Measurements from ENCODE around the gene CDKN1C.

Gene CDKN1C

DNA sequence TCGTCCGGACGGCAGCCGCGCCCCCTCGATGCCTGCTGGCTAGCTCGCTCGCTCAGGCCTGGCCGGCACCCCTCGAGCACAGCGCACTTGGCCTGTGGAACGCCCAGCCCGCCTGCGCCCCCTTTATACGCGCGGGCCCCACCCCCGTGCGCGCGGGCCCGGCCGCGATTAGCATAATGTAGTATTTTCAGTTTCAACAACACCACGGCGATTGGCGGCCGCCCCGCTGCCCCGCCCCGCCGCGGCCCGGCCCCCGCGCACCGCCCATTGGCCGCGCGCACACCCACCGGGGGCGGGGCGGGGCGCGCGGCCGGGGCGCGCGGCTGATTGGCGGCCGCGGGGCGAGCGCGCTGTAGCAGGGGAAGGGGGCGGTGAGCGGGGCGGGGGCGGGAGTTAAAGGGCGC, at the start of gene CDKN1C:
Gene CDKN1C, minus strand, starts transcription at position 98 of the 404 bp plus-strand sequence. CDS start 319 bp downstream, outside the sequence.
- peak within 1 kb of the TSS; percentile 60 for H3K4me3 ChIP-seq (ENCODE audit: low read depth, low read length)
- no peak for DNase-seq (ENCODE audit: low read depth)
- TF ChIP-seq, protein P1, sequence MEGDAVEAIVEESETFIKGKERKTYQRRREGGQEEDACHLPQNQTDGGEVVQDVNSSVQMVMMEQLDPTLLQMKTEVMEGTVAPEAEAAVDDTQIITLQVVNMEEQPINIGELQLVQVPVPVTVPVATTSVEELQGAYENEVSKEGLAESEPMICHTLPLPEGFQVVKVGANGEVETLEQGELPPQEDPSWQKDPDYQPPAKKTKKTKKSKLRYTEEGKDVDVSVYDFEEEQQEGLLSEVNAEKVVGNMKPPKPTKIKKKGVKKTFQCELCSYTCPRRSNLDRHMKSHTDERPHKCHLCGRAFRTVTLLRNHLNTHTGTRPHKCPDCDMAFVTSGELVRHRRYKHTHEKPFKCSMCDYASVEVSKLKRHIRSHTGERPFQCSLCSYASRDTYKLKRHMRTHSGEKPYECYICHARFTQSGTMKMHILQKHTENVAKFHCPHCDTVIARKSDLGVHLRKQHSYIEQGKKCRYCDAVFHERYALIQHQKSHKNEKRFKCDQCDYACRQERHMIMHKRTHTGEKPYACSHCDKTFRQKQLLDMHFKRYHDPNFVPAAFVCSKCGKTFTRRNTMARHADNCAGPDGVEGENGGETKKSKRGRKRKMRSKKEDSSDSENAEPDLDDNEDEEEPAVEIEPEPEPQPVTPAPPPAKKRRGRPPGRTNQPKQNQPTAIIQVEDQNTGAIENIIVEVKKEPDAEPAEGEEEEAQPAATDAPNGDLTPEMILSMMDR (IDR thresholded peaks at IDR 0.05; ENCODE audit: low read depth, low read length, missing control alignments), result no peak

DNA sequence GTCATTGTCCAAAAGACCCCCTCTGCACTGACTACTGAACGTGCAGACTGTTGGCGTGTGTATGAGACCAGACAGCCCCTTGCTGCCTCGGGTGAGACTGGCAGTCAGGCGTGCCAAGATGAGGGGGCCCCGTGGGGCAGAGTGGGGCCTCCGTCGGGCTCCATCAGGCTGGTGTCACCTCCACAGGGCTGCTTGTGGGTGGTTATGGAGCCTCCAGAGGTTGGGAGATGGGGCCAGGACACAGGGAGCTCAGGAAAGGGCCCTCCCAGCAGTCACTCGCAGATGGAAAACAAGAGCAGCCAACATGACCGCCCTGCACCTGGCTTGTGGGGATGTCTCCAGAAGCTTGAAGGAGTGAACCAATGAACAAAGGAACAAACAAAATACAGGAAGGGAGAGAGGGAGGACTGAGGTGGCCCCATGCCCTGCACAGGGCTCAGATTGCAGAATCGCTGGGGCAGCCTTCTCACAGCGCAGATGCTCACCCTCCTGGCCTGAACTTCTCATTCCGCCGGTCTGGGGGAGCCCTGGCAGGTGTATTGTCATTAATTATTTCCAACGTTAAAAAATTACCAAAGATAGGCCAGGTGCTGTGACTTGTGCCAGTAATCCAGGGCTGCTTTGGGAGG, 49.1 kb upstream of the CDKN1C start:
- TF ChIP-seq, protein P1 (IDR thresholded peaks at IDR 0.05; ENCODE audit: low read depth, low read length, missing control alignments), result no peak
- DNase-seq (ENCODE audit: low read depth), result no peak
- no peak overlapping the region for H3K4me3 ChIP-seq (ENCODE audit: low read depth, low read length)

DNA sequence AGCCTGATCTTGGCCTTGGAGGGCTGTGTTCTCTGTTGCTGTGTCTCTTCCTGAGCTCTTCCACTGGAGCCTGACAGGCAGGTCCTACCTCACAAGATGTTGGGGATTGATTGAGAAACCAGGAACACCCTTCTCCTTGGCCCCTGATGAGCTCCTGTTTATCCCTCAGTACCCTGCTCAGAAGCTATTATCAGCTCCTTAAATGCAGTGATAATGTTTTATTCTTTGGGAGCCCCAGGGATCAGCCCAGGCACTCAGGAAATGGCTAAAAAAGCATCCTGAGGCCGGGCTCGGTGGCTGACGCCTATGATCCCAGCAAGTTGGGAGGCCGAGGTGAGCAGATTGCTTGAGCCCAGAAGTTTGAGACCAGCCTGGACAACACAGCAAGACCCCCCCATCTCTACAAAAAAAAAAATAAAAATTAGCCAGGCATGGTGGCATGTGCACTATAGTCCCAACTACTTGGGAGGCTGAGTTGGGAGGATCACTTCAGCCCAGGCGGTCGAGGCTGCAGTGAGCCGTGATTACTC, 48.5 kb upstream of the CDKN1C start:
- TF ChIP-seq, protein P1 (IDR thresholded peaks at IDR 0.05; ENCODE audit: low read depth, low read length, missing control alignments), result no peak
- no peak for DNase-seq (ENCODE audit: low read depth)
- H3K4me3 ChIP-seq (ENCODE audit: low read depth, low read length), result no peak overlapping the region

DNA sequence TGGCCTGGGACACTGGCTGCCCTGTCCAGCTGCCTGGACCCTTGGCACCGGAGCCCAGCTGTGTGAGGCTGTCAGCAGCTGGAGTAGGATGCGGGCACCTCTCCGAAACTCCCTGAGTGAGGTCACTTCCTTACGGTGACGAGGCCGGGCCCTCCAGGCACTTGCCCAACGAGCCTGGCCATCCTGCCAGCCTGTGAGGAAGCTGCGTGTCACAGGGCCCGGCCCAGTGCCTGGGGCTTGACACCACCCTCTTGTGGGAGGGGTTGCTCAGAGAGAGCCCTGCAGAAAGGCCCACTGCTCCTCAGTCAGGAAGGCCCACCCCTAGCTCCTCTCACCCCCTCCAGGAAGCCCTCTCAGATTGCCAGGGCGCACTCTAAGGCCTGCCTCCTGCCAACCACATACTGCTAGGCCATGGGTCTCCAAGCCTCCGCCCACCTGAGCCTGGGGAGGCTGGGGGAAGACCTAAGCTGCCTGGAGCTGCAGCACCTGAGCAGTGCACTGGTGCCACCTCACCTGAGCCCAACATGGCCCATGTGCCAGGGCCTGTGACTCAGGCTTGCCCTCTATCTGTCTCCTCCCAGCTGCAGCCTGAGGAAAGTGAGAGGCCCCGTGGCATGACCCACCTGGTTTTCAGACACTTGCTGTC, 47.9 kb upstream of the CDKN1C start:
- TF ChIP-seq, protein P1 (IDR thresholded peaks at IDR 0.05; ENCODE audit: low read depth, low read length, missing control alignments), result no peak
- no peak for DNase-seq (ENCODE audit: low read depth)
- H3K4me3 ChIP-seq (ENCODE audit: low read depth, low read length), result no peak overlapping the region

DNA sequence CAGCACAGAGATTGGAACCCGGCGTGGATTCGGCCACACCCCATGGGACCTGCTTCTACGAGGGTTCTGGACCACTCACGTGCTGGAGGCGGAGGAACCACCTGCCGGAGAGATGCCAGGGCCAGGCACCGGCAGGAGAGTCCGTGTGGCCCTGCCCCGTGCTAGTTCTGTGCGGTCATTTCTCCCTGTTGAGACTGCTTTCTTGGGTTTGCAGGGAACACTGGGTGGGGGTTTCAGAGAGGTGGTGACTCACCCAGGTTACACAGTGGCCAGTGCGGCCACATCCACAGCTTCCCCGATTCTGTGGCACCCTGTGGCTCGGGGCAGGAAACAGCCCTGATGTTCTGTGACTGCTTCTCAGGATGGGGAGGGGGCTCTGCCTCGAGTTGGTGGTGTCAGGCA, 47.3 kb upstream of the CDKN1C start:
- TF ChIP-seq, protein P1 (IDR thresholded peaks at IDR 0.05; ENCODE audit: low read depth, low read length, missing control alignments), result no peak
- DNase-seq (ENCODE audit: low read depth), result no peak
- no peak overlapping the region for H3K4me3 ChIP-seq (ENCODE audit: low read depth, low read length)

DNA sequence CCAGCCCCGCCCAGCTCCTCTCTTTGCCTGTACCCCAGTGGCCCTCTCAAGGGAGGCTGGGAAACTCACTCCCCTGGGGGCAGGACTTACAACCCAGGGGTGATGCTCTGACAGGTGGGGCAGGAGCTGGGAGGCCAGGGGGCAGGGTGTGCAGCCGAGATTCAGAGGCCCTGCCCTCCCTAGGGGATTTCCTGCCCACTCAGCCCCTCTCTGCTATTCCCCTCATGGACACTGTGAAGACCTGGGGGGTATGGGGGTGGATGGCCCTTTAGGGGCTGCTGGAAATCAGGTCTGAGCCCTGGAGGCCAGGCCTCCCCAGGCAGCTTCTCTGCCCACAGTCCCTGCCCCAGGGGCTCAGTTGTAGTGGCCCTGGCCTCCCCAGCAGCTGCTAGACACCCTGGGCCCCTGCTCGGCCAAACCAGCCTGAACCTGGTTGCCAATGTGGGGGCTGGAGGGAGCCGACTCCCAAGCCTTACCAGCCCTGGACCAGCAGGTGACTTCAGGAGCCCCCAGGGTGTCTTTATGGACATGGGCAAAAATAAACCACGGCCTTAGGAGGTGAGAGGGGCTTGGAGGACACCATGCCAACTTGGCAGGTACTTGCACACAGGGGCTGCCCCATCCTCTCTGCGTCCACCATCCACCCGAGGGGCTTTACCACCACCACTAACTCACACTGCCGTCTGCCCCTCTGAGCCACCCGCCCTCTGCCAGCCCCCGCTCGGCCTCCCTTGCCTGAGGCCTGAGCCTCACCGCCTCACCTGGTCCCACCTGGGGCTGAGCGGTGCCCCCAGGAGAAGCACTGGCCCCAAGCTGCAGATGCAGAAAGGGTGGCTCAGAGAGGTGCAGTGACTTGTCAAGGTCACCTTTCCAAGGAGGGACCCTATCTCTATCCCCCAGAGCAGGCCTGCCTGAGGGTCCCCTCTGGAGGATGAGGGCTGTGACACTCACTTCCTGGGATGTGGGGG, 46.5 kb upstream of the CDKN1C start:
- no peak for DNase-seq (ENCODE audit: low read depth)
- TF ChIP-seq, protein P1 (IDR thresholded peaks at IDR 0.05; ENCODE audit: low read depth, low read length, missing control alignments), result no peak
- no peak overlapping the region for H3K4me3 ChIP-seq (ENCODE audit: low read depth, low read length)
